ENCODE measurements around the gene ZNF30. TPM values are rescaled to one million over a fixed set of nuclear protein-coding genes. Genes with fewer than 3 reads are reported as not detected.
"Not testable (repeated sequence)": the region's sequence is repeated elsewhere in the genome, so short reads cannot be mapped to it uniquely, and the experiment has no call there.

ZNF30 gene
- total and polyA plus RNA-seq, 7 donors = 0.86 to 6.6 (median 1.8) TPM

DNA sequence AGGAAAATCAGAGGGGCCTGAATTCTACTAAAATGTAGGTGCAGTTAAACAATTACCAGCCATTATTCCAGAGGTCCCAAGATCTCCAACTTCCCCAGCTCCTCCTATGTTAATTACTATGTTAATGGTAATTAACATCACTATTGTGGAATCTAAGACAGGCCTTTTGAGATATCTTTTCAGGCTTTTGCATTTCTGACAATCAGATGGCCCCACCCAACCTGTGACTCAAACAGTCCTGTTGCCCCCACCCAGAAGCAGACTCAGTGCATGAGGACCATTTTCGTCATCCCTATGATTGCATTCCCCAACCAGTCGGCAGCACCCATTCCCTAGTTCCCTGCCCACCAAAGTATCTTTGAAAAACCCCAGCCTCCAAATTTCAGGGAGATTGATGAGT is 8.5 kb upstream of the ZNF30 start:
- no peaks in the 10 kb centered on the region for H3K4me1 ChIP-seq
- H3K36me3 ChIP-seq (ENCODE audit: insufficient read depth in 1 of 2, low read depth in 1 of 2) = peaks cover 0 to 1% of the 10 kb centered on the region in 2 donors
- intact Hi-C loops (cut with DNase I) = no loop called here
- no peak for ATAC-seq
- no peak overlapping the region for H3K4me3 ChIP-seq
- peaks cover 9% of the 10 kb centered on the region for H3K9me3 ChIP-seq
- H3K27me3 ChIP-seq (ENCODE audit: insufficient read depth in 3 of 3, low read length in 2 of 3) = no peaks in the 10 kb centered on the region
- 75 to 95% (median 84%) methylated on average over 2 of the region's 2 CpGs for WGBS, 3 donors
- TF ChIP-seq, protein P1, sequence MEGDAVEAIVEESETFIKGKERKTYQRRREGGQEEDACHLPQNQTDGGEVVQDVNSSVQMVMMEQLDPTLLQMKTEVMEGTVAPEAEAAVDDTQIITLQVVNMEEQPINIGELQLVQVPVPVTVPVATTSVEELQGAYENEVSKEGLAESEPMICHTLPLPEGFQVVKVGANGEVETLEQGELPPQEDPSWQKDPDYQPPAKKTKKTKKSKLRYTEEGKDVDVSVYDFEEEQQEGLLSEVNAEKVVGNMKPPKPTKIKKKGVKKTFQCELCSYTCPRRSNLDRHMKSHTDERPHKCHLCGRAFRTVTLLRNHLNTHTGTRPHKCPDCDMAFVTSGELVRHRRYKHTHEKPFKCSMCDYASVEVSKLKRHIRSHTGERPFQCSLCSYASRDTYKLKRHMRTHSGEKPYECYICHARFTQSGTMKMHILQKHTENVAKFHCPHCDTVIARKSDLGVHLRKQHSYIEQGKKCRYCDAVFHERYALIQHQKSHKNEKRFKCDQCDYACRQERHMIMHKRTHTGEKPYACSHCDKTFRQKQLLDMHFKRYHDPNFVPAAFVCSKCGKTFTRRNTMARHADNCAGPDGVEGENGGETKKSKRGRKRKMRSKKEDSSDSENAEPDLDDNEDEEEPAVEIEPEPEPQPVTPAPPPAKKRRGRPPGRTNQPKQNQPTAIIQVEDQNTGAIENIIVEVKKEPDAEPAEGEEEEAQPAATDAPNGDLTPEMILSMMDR (IDR thresholded peaks at IDR 0.05) = no peak
- no peak for DNase-seq
- H3K27ac ChIP-seq = no peak overlapping the region

DNA sequence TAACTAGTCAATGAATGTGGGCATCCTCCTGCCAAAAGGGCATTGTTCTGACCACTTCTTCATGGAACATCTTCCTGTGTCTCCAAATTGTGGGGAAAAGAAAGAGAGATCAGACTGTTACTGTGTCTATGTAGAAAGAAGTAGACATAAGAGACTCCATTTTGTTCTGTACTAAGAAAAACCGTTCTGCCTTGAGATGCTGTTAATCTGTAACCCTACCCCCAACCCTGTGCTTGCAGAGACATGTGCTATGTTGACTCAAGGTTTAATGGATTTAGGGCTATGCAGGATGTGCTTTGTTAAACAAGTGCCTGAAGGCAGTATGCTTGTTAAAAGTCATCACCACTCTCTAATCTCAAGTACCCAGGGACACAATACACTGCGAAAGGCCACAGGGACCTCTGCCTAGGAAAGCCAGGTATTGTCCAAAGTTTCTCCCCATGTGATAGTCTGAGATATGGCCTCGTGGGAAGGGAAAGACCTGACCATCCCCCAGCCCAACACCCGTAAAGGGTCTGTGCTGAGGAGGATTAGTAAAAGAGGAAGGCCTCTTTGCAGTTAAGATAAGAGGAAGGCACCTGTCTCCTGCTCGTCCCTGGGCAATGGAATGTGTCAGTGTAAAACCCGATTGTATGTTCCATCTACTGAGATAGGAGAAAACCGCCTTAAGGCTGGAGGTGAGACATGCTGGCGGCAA is 6.5 kb upstream of the ZNF30 start:
- ATAC-seq; H3K27me3 ChIP-seq (ENCODE audit: insufficient read depth in 3 of 3, low read length in 2 of 3); H3K36me3 ChIP-seq (ENCODE audit: insufficient read depth in 1 of 2, low read depth in 1 of 2); H3K4me3 ChIP-seq; H3K4me1 ChIP-seq; DNase-seq; H3K9me3 ChIP-seq; H3K27ac ChIP-seq; intact Hi-C loops (cut with DNase I): not testable (repeated sequence)
- WGBS, 3 donors = 71 to 81% (median 76%) methylated on average over 8 of the region's 8 CpGs

GRCh38 chr19:34925278-34925855 is 1.3 kb upstream of the ZNF30 start:
- Histone ChIP-seq H3K4me3 (no peak overlapping the region), H3K27ac (no peak overlapping the region), H3K9me3 (no peaks in the 10 kb centered on the region), H3K4me1 (peaks cover 6% of the 10 kb centered on the region), H3K36me3 (ENCODE audit: insufficient read depth in 1 of 2, low read depth in 1 of 2) (peaks cover 0 to 15% of the 10 kb centered on the region in 2 donors), H3K27me3 (ENCODE audit: insufficient read depth in 3 of 3, low read length in 2 of 3) (no peaks in the 10 kb centered on the region)
- intact Hi-C loops (cut with DNase I) = no loop called here
- TF ChIP-seq, protein P1 (IDR thresholded peaks at IDR 0.05) = no peak
- peak in 1 of 2 donors; percentile 21 for DNase-seq
- 84 to 96% (median 90%) methylated on average over 11 to 15 of the region's 15 CpGs for WGBS, 3 donors
- no peak for ATAC-seq

DNA sequence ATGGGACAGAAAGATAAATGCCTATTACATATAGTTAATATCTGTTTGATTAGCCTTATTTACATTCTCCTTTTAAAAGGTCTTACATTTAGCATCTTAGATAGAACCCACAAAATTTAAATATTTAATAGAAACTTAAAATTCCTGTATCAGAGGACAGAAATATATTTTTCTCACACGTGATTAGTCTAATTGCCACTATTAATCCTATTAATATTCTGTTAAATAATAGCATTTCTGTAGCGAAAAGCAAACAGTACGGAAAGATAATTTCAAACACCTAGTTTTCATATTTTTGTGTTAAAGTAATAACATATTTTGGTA is 380 bp upstream of the ZNF30 start:
- Histone ChIP-seq H3K4me1 (peaks cover 6% of the 10 kb centered on the region), H3K9me3 (no peaks in the 10 kb centered on the region), H3K4me3 (peak overlapping the region; percentile 79), H3K36me3 (ENCODE audit: insufficient read depth in 1 of 2, low read depth in 1 of 2) (peaks cover 0 to 24% of the 10 kb centered on the region in 2 donors), H3K27me3 (ENCODE audit: insufficient read depth in 3 of 3, low read length in 2 of 3) (no peaks in the 10 kb centered on the region), H3K27ac (peak overlapping the region; percentile 73)
- intact Hi-C loops (cut with DNase I) = no loop called here
- TF ChIP-seq, protein P1 (IDR thresholded peaks at IDR 0.05) = no peak
- 61 to 68% (median 67%) methylated on average over 3 of the region's 3 CpGs for WGBS, 3 donors
- ATAC-seq (no peak), DNase-seq (no peak)

DNA sequence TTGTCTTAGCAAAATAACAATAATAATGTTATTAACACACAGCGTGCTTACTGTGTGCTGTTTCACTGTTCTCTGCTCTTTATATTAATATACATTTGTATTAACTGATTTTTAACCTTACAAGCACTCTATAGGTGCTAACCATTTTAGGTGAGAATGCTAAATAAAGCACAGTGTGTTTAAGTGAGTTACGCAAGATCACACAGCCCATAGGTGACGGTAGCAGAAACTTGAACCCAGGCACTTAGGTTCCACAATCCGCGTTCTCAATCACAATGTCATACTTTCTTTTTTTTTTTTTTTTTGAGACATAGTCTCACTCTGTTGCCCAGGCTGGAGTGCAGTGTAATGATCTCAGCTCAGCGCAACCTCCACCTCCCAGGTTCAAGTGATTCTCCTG is 5.8 kb downstream of the ZNF30 start:
- no peak overlapping the region for H3K27ac ChIP-seq
- peaks cover 5% of the 10 kb centered on the region for H3K4me1 ChIP-seq
- H3K9me3 ChIP-seq = no peaks in the 10 kb centered on the region
- peaks cover 6 to 66% of the 10 kb centered on the region in 2 donors for H3K36me3 ChIP-seq (ENCODE audit: insufficient read depth in 1 of 2, low read depth in 1 of 2)
- H3K27me3 ChIP-seq (ENCODE audit: insufficient read depth in 3 of 3, low read length in 2 of 3) = no peaks in the 10 kb centered on the region
- H3K4me3 ChIP-seq = no peak overlapping the region
- no peak for DNase-seq
- ATAC-seq = no peak
- intact Hi-C loops (cut with DNase I) = no loop called here
- WGBS, 3 donors = 92 to 97% (median 96%) methylated on average over 6 of the region's 6 CpGs
- TF ChIP-seq, protein P1 (IDR thresholded peaks at IDR 0.05) = no peak
